ENCODE measurements around the gene ALAS2.

ALAS2 gene

DNA sequence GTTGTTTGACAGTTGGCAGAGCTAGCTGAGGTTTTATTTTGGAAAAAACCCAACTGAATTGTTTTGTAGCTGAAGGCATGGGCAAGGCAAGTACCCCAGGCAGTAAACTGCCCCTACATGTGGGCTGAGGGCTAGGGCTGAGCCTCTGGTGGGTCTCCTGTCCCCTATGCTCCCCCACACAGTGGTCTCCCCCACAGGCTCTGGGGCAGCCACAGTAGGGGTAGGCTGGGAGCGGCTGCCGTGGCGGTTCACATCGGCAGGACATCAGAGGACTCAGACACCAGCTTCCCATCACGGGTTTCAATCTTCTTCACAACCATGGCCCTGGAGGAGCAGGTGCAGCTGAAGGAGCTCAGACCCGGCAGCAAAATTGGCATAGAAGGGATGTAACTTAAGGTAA, 10.7 kb upstream of the ALAS2 start:
- TF ChIP-seq, protein P1, sequence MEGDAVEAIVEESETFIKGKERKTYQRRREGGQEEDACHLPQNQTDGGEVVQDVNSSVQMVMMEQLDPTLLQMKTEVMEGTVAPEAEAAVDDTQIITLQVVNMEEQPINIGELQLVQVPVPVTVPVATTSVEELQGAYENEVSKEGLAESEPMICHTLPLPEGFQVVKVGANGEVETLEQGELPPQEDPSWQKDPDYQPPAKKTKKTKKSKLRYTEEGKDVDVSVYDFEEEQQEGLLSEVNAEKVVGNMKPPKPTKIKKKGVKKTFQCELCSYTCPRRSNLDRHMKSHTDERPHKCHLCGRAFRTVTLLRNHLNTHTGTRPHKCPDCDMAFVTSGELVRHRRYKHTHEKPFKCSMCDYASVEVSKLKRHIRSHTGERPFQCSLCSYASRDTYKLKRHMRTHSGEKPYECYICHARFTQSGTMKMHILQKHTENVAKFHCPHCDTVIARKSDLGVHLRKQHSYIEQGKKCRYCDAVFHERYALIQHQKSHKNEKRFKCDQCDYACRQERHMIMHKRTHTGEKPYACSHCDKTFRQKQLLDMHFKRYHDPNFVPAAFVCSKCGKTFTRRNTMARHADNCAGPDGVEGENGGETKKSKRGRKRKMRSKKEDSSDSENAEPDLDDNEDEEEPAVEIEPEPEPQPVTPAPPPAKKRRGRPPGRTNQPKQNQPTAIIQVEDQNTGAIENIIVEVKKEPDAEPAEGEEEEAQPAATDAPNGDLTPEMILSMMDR (conservative IDR thresholded peaks at IDR 0.05): no peak
- H3K27ac ChIP-seq: no peak overlapping the region

DNA sequence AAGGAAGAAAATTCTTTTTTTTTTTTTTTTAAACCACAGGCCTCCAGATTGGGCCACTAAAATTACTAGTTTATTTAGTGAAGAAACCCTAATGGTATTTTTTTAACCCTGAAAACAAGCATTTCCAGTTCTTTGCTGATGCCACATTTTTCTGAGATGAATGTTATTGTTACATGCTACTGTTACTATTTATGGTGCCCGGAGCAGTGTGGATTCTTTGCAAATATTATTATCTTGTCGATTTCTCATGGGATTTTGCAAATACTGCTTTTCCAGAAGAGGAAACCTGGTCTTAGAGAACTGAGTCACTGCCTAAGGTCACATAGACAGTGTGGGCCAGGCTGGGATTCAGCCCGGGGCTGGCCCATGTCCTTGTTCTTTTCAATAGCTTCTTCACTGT, 8.7 kb upstream of the ALAS2 start:
- TF ChIP-seq, protein P1 (conservative IDR thresholded peaks at IDR 0.05): no peak
- H3K27ac ChIP-seq: no peak overlapping the region

DNA sequence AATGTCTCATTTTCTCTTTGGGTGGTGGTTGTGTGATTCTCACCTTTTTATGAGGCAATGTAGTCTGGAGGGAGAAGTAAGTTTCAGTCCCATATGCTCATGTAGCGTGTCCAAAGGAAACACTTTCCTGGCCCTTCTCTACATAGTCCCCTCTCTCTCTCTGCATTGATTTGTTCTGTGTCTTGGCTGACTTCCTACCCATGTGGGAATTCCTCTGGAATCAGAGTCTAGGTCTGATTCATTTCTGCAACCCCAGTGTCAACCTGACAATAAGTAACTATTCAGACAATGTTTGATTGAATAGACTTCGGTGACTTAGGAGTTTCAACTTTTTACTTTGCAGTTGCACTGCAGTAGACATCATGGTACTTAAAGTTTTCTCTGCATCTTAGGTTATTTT, 2.7 kb upstream of the ALAS2 start:
- no peak overlapping the region for H3K27ac ChIP-seq

DNA sequence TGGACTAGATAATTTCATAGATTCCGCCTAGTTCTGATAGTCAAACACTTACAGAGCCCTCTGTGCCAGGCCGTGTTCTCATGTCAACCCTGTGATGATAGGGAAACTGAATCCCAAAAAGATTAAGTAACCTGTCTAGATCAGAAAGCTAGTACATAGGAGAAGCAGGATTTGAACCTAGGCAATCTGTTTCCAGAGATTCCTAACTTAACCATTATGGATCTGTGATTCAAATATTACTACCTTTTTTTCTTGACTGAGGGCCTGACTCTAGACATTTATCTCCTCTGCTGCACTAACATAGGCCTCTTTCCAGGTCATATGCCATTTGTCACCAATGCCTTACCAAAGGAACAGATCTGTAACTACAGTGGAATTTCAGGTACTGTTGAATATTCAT, 1.5 kb downstream of the ALAS2 start:
- TF ChIP-seq, protein P1 (conservative IDR thresholded peaks at IDR 0.05): no peak
- no peak overlapping the region for H3K27ac ChIP-seq

More for the DNA sequence above, 2.7 kb upstream of the ALAS2 start:
- TF ChIP-seq, protein P1 (conservative IDR thresholded peaks at IDR 0.05): no peak

DNA sequence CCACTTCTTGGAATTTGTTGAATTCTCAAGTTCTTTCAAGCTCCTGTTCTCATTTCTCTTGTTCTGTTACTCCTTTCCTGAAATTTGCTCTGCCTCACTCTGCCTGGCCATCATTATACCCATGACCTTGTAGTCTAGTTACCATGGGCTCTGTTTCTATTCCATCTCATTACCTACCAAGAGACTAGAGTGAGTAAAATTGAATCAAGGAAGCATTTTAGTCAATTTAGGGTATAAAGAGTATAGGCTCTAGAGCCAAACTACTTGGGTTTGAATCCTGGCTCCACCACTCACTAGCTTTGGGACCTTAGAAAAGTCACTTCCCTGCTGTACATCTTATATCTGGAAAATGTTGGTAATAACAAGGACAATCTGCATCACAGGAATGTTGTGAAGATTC, 2.2 kb downstream of the ALAS2 start:
- TF ChIP-seq, protein P1 (conservative IDR thresholded peaks at IDR 0.05): no peak
- H3K27ac ChIP-seq: no peak overlapping the region

DNA sequence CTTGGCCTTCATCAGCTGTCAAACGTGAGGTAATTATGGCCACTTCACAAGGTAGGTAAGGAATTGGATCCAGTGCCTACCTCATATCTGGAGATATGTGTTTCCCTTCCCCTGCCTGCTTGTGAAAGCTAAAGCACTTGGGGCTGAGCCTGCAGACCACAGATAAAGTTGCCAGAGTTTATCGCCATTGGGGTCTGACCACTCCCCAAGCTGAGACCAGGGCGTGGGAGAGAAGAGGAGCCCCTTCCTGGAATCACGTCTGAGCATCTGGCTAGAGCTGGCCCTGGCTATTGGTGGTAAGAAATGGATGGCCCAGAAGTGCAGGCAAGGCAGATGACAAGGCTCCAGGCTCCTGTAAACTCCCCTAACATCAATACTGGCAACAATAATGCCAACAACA, 2.7 kb downstream of the ALAS2 start:
- no peak overlapping the region for H3K27ac ChIP-seq
- TF ChIP-seq, protein P1 (conservative IDR thresholded peaks at IDR 0.05): no peak

DNA sequence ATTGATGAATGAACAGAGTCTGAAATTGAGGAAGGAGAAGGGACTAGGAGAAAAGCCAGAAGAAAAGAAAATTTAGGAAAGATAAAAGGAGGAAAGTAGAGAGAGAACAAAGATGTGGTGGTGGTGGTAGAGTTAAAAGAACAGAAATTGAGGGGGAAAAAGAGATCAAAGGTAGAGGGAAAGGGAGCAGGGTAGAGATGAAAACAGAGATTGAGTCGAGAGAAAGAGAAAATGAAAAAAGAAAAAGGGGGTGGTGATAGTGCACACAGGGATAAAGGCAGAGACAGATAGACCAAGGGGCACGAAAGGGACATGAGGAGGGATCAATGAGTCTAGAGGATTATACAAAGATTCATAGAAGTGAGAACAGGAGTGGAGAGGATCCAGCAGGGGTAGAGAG, 3.9 kb downstream of the ALAS2 start:
- TF ChIP-seq, protein P1 (conservative IDR thresholded peaks at IDR 0.05): no peak
- H3K27ac ChIP-seq: no peak overlapping the region

DNA sequence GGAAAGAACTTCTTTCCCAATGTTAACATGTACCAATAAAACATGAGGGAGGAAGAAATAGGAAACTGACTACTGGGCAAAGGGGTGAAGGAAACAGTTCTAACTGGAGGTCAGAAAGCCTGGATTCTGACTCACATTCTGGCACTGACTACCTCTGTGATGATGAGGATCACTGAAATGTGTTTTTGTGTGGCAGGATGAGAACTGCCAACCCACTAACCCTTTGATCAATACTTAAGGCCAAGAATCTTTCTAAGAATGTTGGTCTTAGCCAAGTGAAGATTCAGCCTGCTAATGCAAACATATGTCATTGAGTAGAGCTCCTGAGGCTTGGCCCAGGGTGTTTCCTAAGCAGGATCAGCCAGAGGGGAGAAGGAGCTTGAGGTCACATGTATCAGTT, 4.6 kb downstream of the ALAS2 start:
- no peak overlapping the region for H3K27ac ChIP-seq
- TF ChIP-seq, protein P1 (conservative IDR thresholded peaks at IDR 0.05): no peak

Measured in VCaP (cell line).